HG03139 (cell line): ENCODE measurements around the gene TMEM127.
"Not testable (repeated sequence)": the region's sequence is repeated elsewhere in the genome, so short reads cannot be mapped to it uniquely, and the experiment has no call there.

Experiments
- ATAC-seq: cut with Tn5 transposase; IDR thresholded peaks from one replicate; pipeline ENCODE4 v1.9.1; 2021; ENCODE audit not compliant: unreplicated experiment

TMEM127 gene, protein sequence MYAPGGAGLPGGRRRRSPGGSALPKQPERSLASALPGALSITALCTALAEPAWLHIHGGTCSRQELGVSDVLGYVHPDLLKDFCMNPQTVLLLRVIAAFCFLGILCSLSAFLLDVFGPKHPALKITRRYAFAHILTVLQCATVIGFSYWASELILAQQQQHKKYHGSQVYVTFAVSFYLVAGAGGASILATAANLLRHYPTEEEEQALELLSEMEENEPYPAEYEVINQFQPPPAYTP

DNA sequence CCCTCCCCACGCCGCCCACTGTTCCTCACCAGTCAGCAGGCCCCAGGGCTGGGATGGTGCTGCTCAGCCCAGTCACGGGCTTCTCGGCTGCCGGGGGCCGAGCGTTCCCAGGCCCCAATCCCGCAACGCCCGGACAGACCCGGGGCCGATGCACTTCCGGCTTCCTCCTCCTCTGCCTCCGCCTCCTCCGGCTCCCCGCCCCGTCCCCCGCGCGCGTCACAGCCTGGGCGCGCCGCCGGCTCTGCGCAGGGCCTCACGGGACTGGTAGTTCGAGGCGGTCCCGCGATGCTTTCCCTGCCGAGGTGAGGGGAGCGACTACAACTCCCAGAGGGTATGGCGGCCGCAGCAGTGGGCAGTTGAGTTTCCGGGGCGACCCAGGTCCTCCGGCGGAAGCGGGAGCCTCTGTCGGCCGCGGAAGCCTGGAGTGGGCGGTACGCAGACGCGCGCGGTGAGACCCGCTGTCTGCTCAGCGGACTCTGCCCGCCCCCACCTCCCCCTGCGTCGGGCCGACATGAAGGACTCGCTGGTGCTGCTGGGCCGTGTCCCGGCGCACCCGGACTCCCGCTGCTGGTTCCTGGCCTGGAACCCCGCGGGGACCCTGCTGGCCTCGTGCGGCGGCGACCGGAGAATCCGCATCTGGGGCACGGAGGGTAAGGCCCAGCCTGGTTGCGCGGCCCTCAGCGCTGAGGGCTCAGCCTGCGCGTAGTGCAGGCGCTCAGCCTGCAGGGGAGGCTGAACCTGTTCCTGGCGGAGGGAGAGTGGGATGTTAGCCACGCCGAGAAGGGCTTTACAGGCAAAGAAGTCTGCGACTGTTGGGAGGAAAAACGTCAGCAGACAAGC is at the start of gene TMEM127, which contains the start of gene CIAO1:
TMEM127 (minus strand) TSS at position 158 of the 840 bp plus-strand sequence. CDS start 616 bp downstream, outside the sequence.
CIAO1 (plus strand) TSS at position 386 of the 840 bp plus-strand sequence; CDS start at position 512, 126 bp downstream.
- ATAC-seq, result peak; percentile 84

GRCh38 chr2:96315005-96315399 is 49.2 kb upstream of the TMEM127 start:
- ATAC-seq, result no peak

DNA sequence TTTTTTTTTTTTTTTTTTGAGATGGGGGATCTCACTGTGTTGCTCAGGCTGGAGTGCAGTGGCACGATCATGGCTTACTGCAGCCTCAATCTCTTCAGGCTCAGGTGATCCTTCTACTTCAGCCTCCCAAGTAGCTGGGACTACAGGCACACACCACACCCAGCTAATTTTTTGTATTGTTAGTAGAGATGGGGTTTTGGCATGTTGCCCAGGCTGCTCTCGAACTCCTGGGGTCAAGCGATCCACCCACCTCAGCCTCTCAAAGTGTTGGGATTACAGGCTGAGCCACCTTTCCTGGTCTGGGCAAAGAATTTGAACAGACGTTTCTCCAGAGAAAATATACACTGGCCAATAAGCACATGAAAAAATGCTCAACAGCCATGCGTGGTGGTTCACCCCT is 42.5 kb upstream of the TMEM127 start:
- ATAC-seq, result no peak

GRCh38 chr2:96306370-96306769 is 40.6 kb upstream of the TMEM127 start:
- ATAC-seq, result no peak

DNA sequence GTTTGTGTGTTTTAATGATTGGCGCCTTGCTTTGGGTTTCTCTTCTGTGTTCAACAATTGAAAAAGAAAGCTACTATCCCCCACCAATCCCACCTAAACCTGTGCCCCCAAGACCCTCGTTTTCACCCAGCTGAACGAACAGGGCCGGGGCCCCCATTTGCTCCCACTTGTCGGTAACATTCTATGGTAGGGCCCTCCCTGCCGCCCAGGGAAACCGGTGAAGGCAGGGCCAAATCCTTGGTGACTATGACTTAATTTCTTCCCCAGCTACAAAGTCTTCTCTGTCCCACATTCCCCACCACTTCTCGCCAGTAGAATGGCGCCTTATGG is 40.1 kb upstream of the TMEM127 start:
- ATAC-seq, result no peak

DNA sequence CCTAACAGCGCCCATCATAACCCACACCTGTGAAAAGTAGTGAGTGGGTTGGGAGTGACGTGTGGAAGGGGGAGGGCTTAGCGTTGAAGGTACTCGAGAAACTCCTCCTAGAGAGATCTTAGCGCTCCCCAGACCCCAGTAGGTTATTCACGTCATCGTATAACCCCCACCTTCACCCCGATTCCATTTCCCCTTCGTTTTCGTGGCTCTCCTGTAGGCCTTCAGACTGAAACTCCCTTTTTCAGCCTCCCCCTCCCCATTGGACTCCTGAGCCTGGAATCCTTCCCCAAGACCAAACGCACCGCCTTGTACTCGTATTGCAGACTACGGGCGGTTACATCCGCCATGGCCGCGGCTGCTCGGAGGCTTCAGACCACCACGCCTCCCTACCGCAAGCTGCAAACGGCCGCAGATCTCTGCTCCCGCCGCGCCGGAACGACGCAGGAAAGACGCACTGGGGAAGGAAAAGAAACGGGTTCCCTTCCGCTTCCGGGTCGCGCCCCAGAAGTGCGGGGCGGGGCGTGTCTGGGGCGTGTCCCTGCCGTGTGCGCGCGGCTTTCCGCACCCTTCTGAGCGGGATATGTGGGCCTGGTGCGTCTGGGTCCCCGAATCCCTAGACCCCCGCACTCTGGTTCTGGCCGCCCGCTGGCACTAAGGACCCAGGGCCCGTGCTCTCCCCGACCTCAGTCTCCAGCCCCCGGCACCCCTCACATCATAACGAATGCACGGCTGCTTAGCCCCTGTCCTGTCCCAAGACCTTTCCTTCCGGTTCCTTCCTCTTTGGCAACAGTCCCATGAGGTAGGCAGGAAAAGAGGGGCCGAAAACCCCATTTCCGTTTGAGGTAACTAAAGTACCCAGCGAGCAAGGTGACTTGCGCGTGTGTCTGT is 39.5 kb upstream of the TMEM127 start, which contains the start of gene SNRNP200:
SNRNP200 (minus strand) TSS at position 456 of the 888 bp plus-strand sequence; CDS start at position 347, 109 bp downstream.
- peak; percentile 89 for ATAC-seq

- ATAC-seq, result no peak
These were observed 38.8 kb upstream of the TMEM127 start for GRCh38 chr2:96304606-96305005.

GRCh38 chr2:96301865-96302264 is 36.1 kb upstream of the TMEM127 start:
- ATAC-seq, result no peak

- ATAC-seq, result no peak
These were observed 31.1 kb upstream of the TMEM127 start for GRCh38 chr2:96296925-96297324.

DNA sequence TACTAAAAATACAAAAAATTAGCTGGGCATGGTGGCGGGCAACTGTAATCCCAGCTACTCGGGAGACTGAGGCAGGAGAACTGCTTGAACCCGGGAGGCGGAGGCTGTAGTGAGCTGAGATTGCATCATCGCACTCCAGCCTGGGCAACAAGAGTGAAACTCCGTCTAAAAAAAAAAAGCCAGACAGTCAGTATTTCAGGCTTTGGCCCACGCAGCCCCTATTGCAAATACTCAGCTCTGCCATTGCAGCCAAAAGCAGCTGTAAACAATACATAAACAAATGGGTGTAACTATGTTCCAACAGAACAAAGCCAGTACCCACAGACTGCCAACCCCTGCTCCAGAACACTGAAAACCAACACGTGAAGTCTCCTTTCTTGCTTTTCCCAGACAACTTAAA is 28.5 kb upstream of the TMEM127 start:
- not testable (repeated sequence) for ATAC-seq

GRCh38 chr2:96291751-96292150 is 26.0 kb upstream of the TMEM127 start:
- no peak for ATAC-seq

DNA sequence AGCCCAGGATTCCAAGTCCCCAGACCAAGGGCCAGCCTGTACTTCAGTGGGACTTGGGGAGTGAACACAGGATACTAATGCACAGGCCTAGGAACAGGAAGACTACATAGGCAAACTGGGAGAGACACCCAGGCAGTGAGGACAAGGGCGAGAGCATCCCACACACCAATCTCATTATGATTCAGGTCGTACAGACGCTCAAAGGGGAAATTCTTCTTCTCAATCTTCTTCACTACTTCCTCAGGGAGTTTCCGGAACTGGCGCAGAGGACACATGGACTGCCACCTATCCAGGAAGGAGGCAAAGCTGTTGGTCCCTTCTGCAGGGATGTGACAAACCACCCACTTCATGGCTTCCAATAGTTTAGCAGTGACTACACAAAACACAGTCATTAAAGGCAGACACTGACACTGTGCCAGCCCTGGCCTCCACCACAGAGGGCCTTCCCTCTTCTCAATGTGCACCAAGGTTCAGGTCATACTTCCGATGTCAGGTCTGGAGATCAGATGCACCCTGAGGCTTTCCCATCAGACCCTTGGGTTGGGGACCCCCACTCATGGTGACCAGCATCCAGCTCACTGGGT is 21.6 kb upstream of the TMEM127 start:
- ATAC-seq, result no peak

GRCh38 chr2:96276787-96277499 is 11.1 kb upstream of the TMEM127 start:
- no peak for ATAC-seq

GRCh38 chr2:96274355-96275056 is 8.7 kb upstream of the TMEM127 start:
- no peak for ATAC-seq

GRCh38 chr2:96273763-96274162 is 8.0 kb upstream of the TMEM127 start:
- no peak for ATAC-seq

- no peak for ATAC-seq
These were observed 6.2 kb upstream of the TMEM127 start for GRCh38 chr2:96271995-96272394.

GRCh38 chr2:96267159-96267971 is 1.6 kb upstream of the TMEM127 start:
- no peak for ATAC-seq

GRCh38 chr2:96265349-96265839 is 403 bp downstream of the TMEM127 start:
- peak; percentile 20 for ATAC-seq
